Mononuclear cell (primary cell): ENCODE data around the gene MED13L. TPM values are rescaled to one million over a fixed set of nuclear protein-coding genes. Genes with fewer than 3 reads are reported as not detected.

ENCODE experiments used
- H3K27me3 ChIP-seq: 2 replicates; pipeline ENCODE4 v1.6.0; 2011; ENCODE audit warnings: low read length, control low read depth; ENCODE audit not compliant: insufficient read depth
- H3K4me1 ChIP-seq: 2 replicates; pipeline ENCODE4 v1.5.1; 2011; ENCODE audit warnings: mild to moderate bottlenecking, low read length, control low read depth; ENCODE audit not compliant: insufficient read depth
- H3K4me3 ChIP-seq: 2 replicates; pipeline ENCODE4 v1.5.1; 2011; ENCODE audit warnings: mild to moderate bottlenecking, low read length, moderate library complexity
- H3K9me3 ChIP-seq: 2 replicates; pipeline ENCODE4 v1.5.1; 2011; ENCODE audit warnings: low read depth, mild to moderate bottlenecking, control low read depth, low read length
- total RNA-seq: library from RNA; depleted of rRNA; stranded (reverse); fragments of >200 nt; gene quantifications from one replicate; pipeline ENCODE4 v1.2.3, GENCODE V29; 2012

The MED13L gene
- total RNA-seq, 1 donor: 382 TPM

DNA sequence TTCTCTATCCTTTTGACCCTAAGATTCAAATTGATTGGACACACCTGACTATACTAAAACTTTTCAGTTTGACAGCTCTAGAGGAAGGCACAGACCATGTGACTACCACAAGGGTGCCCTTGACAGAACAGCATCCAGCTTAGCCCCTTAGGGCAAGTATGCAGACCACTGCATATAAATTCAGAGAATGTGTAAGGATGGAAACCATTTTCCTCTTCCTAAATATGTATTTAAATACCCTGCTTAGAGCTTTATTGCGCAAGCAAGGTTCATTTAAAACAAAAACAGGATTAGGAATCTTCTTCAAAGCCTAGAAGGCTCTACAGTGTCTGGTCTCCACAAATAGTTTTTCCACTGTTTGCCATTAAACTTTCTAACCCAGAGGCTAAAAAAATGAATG, 202.8 kb downstream of the MED13L start:
- peaks cover 16% of the 10 kb centered on the region for H3K4me1 ChIP-seq
- no peaks in the 10 kb centered on the region for H3K27me3 ChIP-seq
- no peaks in the 10 kb centered on the region for H3K9me3 ChIP-seq
- no peak overlapping the region for H3K4me3 ChIP-seq

DNA sequence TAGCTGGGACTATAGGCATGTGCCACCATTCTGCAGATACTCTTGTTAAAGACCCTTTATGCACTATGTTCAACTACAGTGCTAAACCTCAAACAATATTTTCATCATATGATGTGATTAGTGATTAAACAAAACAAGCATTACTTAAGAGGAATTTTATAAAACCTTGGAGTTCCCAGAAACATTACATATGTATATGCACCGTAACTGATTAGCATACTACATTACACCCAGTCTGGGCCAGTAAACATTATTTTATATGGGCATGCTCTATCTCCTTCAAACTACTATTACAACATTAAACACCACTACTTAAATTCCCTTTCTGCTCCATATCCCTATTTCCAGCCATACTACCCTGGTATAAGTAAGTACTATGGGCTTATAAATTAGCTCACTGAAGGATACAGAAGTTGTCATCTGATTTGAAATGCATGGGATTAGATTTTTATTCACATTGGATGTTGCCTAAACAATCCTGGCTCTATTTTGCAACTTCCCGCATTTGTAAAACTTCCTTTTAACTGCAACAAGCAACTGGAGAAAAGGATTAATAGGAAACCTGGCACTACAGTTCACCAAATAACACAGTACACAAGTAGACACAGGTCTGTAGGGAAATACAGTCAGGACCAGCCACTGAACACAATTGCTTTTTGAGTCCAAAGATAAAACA, 205.8 kb downstream of the MED13L start:
- no peaks in the 10 kb centered on the region for H3K27me3 ChIP-seq
- peaks cover 16% of the 10 kb centered on the region for H3K4me1 ChIP-seq
- no peaks in the 10 kb centered on the region for H3K9me3 ChIP-seq
- H3K4me3 ChIP-seq: no peak overlapping the region

DNA sequence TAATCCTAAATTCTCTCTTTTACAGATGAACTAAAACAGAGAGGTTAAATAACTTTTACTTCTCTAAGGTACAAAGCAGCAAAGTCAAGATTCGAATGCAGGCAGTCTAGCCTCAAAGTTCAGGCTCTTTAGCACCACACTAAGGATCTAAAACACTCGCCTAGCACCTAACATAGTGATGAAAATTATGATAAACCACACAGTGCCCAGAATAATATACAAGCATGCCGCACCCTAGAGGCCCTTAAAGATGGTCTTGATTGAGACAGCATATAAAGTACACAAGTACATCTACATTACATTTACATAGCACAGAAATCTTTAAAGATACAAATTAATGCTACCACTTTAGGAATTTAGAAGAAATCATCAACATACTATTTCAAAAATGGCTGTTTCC, 207.0 kb downstream of the MED13L start:
- peaks cover 16% of the 10 kb centered on the region for H3K4me1 ChIP-seq
- no peaks in the 10 kb centered on the region for H3K9me3 ChIP-seq
- H3K4me3 ChIP-seq: no peak overlapping the region
- H3K27me3 ChIP-seq: no peaks in the 10 kb centered on the region

DNA sequence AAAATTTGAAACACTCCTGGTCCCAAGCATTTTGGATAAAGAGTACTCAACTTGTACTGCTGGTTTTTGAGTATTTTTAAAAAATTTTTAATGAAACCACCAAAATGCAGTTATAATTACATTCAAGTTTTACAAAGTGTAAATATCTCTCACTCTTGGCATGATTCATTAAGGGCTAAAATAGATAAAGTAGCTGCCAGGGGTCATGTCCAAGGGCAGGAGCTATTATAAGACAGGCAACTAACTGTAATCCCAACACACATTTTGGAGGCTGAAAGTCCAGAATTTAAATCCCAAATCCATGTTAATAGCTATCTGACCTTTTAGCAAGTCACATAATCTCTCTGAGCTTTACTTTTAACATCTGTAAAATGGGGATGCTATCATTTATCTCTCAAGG, 207.6 kb downstream of the MED13L start:
- Histone ChIP-seq H3K4me1 (peaks cover 16% of the 10 kb centered on the region), H3K9me3 (no peaks in the 10 kb centered on the region), H3K4me3 (no peak overlapping the region), H3K27me3 (no peaks in the 10 kb centered on the region)

DNA sequence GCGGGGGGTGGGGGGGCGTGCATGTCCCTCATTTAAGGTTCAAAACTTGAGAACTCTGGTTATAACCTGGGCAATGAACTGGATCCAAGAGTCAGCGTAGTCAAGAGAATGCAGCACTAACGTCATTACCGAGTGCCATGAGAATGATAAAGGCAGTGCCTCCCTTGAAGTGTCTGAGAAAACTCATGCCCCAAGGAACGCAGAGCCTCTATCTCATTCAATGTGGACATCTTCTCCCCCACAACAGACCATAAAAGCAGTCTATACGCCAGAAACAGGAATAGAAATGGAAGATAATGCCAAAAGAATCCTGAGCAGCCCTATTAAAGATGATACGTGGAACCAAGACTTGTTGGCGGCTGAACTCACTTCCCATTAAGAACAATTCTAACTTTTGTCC, 208.6 kb downstream of the MED13L start:
- Histone ChIP-seq H3K9me3 (no peaks in the 10 kb centered on the region), H3K4me3 (no peak overlapping the region), H3K27me3 (no peaks in the 10 kb centered on the region), H3K4me1 (peaks cover 16% of the 10 kb centered on the region)

DNA sequence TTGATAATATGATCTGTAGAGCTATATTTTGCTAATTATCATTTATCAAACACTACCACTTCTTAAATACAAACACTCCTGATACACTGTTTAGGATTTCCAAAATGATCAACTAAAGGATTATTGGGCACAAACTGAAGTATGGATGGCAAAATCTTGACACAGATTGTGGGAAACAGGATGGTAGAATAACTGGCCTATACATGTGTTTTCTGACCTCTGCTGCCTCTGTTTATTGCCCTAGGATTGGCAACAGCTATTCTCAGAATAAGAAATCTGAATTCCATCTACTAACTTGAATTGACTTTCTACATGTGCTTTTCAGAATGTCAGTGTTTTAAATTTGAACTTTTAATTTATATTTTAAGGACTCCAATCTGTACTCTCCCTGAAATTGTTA, 209.1 kb downstream of the MED13L start:
- Histone ChIP-seq H3K27me3 (no peaks in the 10 kb centered on the region), H3K4me3 (no peak overlapping the region), H3K9me3 (no peaks in the 10 kb centered on the region), H3K4me1 (peaks cover 16% of the 10 kb centered on the region)

DNA sequence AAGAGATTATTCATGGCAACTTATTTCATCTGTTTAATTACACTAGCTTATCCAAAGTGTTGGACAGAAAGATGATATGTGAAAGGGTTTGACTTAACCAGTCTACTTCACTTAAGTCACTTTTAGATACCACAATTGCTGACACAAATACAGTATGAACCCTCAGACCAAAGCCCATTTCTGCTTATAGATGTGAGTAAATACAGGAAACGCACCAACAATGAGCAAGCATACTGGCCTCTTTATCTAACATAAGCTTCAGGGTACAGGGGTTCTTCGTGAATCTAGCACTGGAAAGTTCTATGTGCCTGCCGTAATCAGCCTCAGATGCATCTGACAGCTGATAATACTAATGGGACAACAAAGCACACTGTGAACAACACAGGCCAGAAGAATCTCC, 209.6 kb downstream of the MED13L start:
- no peaks in the 10 kb centered on the region for H3K9me3 ChIP-seq
- H3K4me1 ChIP-seq: peaks cover 16% of the 10 kb centered on the region
- H3K4me3 ChIP-seq: no peak overlapping the region
- no peaks in the 10 kb centered on the region for H3K27me3 ChIP-seq

DNA sequence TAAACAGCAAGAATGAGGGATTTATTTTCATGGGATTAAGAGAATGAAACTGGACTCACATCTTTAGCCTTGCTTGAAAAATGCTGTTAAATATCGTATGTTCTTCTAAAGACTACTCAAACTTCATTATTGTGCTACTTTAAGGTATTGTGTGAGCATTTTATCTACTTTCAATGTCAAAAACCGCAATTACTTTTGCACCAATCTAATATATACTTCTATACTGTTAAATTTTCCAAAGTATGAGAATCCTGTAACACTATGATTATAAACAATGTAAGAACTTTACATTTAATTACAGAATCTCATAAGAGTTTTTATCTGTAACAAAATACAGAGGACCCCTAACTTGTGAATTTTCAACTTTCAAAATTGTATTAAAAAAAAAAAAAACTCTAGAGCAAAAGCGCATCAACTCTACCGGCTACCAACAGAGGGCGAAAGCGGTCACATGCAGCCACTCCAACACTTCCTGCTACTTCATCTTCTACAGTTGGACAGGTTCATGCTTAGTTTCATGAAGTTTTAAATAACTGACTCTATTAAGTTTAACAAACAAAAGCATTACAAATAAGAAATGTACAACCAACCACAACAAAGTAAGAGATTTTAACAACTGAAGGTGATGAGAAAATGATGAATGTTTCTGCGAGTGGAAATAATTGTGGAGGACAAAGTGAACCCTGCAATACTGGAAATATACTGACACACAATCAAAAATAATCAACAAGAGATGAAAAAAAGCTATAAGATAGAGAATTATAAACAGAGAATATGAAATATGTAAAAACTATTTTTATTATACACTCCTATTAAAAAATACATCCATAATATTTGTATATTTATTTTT, 210.9 kb downstream of the MED13L start:
- no peaks in the 10 kb centered on the region for H3K9me3 ChIP-seq

DNA sequence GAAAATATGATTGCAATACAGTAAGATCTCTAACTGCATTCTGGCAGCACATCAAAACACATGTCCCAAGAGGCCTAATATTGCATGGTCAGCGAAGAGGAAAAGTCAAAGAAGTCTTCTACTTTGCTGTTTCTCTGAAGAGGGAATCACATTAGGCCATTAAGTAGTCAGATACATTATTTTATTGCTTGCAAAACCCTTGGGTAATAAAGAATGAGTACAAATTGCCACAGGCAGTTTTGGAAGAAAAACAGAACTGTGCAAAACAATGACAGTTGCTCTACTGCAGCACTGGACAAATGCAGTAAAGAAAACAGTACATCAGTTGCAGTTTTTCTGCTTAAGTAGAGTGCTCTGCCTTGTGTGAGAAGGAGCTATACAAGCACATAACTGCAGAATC, 211.9 kb downstream of the MED13L start:
- H3K4me3 ChIP-seq: no peak overlapping the region
- no peaks in the 10 kb centered on the region for H3K9me3 ChIP-seq
- peaks cover 8% of the 10 kb centered on the region for H3K4me1 ChIP-seq
- H3K27me3 ChIP-seq: no peaks in the 10 kb centered on the region

More for the DNA sequence above, 210.9 kb downstream of the MED13L start:
- Histone ChIP-seq H3K4me3 (no peak overlapping the region), H3K27me3 (no peaks in the 10 kb centered on the region), H3K4me1 (peaks cover 11% of the 10 kb centered on the region)

DNA sequence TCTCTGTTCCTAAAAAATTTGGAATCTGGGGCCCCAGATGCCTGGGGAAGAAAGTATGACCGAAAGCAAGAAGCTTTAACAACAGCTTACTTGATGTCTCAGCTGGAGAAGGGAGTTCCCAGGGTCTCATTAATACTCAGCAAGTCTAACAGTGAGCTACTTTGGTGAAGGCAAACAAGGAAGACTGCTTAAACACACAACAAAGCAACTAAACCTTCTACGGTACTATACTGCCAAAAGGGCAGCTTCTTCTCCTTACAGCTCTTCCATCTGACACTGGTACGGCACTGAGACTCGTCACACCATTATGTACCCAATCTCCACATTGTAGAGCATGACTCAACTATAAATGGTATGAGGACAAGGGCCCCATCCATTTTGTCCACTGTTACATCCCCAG, 213.0 kb downstream of the MED13L start:
- no peaks in the 10 kb centered on the region for H3K9me3 ChIP-seq
- peaks cover 14% of the 10 kb centered on the region for H3K4me1 ChIP-seq
- no peaks in the 10 kb centered on the region for H3K27me3 ChIP-seq
- no peak overlapping the region for H3K4me3 ChIP-seq

DNA sequence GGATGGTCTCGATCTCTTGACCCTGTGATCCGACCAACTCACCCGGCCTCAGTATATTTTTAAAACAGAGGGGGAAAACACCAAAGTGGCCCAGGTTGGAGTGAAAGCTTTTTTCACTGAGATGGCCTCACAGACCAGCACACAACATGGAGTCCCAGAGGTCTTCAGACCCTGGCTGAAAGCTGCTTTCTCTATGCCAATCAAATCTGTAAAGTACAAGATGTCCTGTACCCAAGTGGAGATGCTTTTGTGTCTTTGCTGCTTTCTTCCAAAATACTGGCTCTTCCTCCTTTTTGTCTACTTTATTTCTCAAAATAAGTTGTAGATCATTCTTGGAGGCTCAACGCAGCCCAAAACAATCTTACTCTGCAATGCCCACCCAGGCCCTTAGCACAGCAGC, 214.8 kb downstream of the MED13L start:
- H3K9me3 ChIP-seq: no peaks in the 10 kb centered on the region
- no peak overlapping the region for H3K4me3 ChIP-seq
- no peaks in the 10 kb centered on the region for H3K27me3 ChIP-seq
- peaks cover 14% of the 10 kb centered on the region for H3K4me1 ChIP-seq

DNA sequence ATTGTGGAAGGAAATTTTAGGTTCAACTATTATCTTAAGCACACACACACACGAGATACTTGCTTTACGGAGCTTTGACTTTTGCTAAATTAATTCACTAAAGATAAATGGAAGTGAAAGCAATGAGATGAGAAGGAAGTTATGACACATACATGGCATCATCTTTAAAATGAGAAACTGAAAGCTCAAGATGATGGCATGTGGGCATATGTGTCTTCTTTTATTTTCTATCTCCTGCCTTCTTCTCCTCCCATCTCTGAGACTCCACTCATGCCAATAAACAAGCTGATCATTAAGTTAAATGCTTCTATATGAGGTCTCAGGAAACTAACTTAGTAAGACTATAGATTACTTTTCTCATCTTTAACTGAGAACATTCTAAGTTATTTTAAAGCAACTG, 216.7 kb downstream of the MED13L start:
- H3K4me1 ChIP-seq: peaks cover 14% of the 10 kb centered on the region
- no peak overlapping the region for H3K4me3 ChIP-seq
- H3K9me3 ChIP-seq: no peaks in the 10 kb centered on the region
- H3K27me3 ChIP-seq: no peaks in the 10 kb centered on the region

DNA sequence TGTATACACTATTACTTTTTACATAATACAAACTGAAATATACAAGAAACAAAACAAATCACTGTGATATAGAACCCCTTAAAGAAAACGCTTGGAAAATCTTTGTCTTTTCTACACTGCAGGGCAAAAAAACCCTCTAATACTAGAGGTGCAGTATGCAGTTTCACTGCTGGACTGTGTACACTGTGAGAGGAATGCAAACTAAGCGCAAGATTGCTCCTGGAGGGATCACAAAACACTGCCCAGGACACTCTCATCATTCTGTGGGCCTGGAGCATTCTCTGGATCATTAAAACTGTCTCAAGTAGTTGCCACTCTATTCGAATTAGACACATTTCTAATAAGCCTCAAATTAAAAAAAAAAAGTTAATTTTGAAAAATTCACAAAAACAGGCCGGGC, 217.6 kb downstream of the MED13L start:
- peaks cover 14% of the 10 kb centered on the region for H3K4me1 ChIP-seq
- no peaks in the 10 kb centered on the region for H3K9me3 ChIP-seq
- no peak overlapping the region for H3K4me3 ChIP-seq
- H3K27me3 ChIP-seq: no peaks in the 10 kb centered on the region

DNA sequence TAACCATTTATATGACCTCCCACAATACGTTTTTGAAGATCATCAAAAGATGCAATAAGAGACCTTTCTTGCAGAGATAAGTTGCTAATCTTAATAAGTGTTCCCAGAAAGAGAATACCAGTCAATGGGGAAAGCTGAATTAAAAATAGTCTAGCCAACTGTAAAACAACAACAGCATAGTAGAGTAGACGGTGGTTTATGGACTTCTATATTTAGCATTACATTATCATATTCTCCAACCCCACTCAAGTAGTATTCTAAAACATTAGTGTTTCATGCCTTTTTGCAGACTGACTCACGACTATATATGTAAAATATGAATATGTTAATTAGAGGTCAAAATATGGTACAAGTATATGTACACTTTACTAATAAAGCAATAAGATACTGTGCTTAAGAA, 218.9 kb downstream of the MED13L start:
- no peak overlapping the region for H3K4me3 ChIP-seq
- H3K4me1 ChIP-seq: peaks cover 19% of the 10 kb centered on the region
- H3K9me3 ChIP-seq: no peaks in the 10 kb centered on the region
- H3K27me3 ChIP-seq: no peaks in the 10 kb centered on the region

DNA sequence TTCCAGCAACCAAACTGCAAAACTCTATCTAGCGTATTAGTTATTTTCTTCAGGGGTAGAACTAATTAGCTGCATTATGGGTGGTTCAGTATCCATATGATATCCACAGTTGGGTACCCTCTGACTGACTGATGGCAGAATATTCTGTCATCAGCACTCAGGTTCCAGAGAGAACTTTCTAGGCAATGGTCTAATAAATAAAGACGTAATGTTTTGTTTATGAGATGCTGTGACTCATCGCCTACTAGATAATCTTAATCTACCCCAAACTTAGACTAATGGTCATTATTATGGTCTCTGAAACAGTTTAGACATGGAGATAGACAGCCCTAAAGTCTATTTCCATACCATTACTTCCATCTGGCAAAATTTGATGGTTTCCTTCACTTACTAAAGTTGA, 220.1 kb downstream of the MED13L start:
- Histone ChIP-seq H3K4me3 (no peak overlapping the region), H3K4me1 (peaks cover 22% of the 10 kb centered on the region), H3K27me3 (no peaks in the 10 kb centered on the region), H3K9me3 (no peaks in the 10 kb centered on the region)
